Liver (tissue), 3 donors: ENCODE results near the gene ZNRD2.

Experiments used
- CTCF ChIP-seq: fragments of 150-350 bp; IDR thresholded peaks from 2 replicates; pipeline ENCODE4 v1.5.1; 2017; ENCODE audit warnings: improper control_type of control experiment, low read depth, low read length; ENCODE audit not compliant: missing input control
- FOXA1 ChIP-seq: IDR thresholded peaks from 2 replicates; pipeline ENCODE4 v1.6.1; 2016; ENCODE audit warnings: antibody characterized with exemption
- JUND ChIP-seq, 2 donors: IDR thresholded peaks; 2 replicates each; pipeline ENCODE4 v1.6.1; 2016; ENCODE audit warnings: antibody characterized with exemption in 2 of 2
- REST ChIP-seq: IDR thresholded peaks from 2 replicates; pipeline ENCODE4 v1.6.1; 2016; ENCODE audit warnings: antibody characterized with exemption, mild to moderate bottlenecking
- SP1 ChIP-seq: IDR thresholded peaks from 2 replicates; pipeline ENCODE4 v1.6.1; 2018; ENCODE audit warnings: antibody characterized with exemption, mild to moderate bottlenecking
- TAF1 ChIP-seq: conservative IDR thresholded peaks from 2 replicates; pipeline ENCODE4 v1.6.1; 2016; ENCODE audit warnings: antibody characterized with exemption, mild to moderate bottlenecking
- donor health status: healthy.
- donor health status: healthy.

GRCh38 chr11:65536412-65537295, 33.6 kb upstream of the ZNRD2 start:
- TF ChIP-seq CTCF (no peak), SP1 (no peak), JUND (IDR thresholded peaks at IDR 0.05) (no peak), TAF1 (no peak), FOXA1 (no peak), REST (no peak)
